GM18907 (cell line): ENCODE results near the gene RNF144A.
A peak's percentile ranks its signal among the peaks of the same experiment; 100 is the strongest.
"Not testable (repeated sequence)": the region's sequence is repeated elsewhere in the genome, so short reads cannot be mapped to it uniquely, and the experiment has no call there.

Source experiments
- ATAC-seq: cut with Tn5 transposase; IDR thresholded peaks from one replicate; pipeline ENCODE4 v1.9.1; 2021; ENCODE audit warnings: mild to moderate bottlenecking, moderate library complexity; ENCODE audit not compliant: unreplicated experiment

RNF144A gene

GRCh38 chr2:6917071-6917760 is at the start of gene RNF144A:
TSS of gene RNF144A (plus strand) at chr2:6917412. CDS start at chr2:6996927, 79,515 bp downstream.
- ATAC-seq = peak; percentile 88

- ATAC-seq = peak; percentile 54
Measured at GRCh38 chr2:6872394-6872793, 44.8 kb upstream of the RNF144A start.

DNA sequence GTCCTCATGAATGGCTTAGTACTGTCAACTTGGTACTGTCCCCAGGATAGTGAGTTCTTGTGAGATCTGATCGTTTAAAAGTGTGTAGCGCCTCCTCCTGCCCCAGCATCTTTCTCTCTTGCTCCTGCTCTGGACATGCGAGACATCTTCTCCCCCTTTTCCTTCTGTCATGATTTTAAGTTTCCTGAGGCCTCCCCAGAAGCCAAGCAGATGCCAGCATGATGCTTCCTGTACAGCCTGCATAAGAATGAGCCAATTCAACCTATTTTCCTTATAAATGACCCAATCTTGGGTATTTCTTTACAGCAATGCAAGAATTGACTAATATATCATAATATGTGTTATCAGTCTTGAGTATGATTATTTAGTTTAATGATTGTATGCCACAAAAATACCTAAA is 43.2 kb upstream of the RNF144A start:
- ATAC-seq = no peak

GRCh38 chr2:6876309-6876708 is 40.9 kb upstream of the RNF144A start:
- ATAC-seq = no peak

- ATAC-seq = peak; percentile 85
Measured at GRCh38 chr2:6877402-6878304, 39.6 kb upstream of the RNF144A start, which contains the start of gene RSAD2. TSS of gene RSAD2 (plus strand) at chr2:6877777. CDS start at chr2:6877801, 24 bp downstream.

DNA sequence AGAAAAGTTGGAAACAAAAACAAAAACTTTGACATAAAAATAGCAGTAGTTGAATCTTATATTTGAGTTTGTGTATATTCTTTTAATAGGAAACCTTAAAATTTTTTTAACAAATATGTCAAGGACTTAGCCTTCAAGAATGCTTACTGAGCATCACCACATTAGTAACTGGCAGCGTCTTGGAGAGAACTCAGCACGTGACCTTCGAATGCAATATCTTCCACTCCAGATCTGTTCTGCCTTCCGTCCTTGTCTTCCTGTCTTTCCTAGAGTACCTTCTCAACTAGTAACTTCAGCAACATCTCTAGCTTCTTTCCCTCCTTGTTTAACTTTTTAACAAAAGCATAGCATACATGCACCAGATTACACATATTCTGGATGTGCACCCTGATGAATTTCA is 38.7 kb upstream of the RNF144A start:
- no peak for ATAC-seq

- no peak for ATAC-seq
Measured at GRCh38 chr2:6879011-6879410, 38.2 kb upstream of the RNF144A start.

- no peak for ATAC-seq
Measured at GRCh38 chr2:6880200-6880733, 36.9 kb upstream of the RNF144A start.

GRCh38 chr2:6881046-6881445 is 36.2 kb upstream of the RNF144A start:
- no peak for ATAC-seq

GRCh38 chr2:6881516-6881915 is 35.7 kb upstream of the RNF144A start:
- no peak for ATAC-seq

DNA sequence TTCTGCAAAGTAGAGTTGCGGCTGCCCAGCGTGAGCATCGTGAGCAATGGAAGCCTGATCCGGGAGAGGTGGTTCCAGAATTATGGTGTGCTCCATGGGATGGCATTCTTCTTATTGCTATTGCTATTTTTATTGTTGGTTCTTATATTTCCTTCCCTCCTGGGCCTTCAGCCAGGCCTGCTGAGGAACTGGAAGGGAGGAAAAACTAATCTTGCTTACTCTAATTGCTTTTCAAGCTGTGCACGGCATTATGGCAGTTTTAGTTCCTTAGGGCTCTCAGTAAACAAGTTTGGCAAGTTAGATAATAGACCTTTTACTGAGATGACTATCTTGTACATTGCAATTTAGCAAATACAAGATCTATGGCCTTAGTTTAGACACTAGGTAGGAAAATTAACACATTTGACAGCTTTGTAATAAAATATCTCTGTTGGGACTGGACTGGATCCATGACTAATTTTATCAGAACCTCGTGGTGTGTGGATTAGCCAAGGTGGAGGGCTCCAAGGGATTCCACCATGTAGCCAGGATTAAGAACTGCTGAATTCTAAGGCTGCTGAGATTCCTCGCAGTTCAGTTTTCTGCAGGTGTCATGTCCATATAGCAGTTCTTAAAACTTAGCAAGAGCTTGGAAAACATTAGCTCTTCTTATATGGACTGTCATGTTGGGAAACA is 33.6 kb upstream of the RNF144A start:
- ATAC-seq = no peak

DNA sequence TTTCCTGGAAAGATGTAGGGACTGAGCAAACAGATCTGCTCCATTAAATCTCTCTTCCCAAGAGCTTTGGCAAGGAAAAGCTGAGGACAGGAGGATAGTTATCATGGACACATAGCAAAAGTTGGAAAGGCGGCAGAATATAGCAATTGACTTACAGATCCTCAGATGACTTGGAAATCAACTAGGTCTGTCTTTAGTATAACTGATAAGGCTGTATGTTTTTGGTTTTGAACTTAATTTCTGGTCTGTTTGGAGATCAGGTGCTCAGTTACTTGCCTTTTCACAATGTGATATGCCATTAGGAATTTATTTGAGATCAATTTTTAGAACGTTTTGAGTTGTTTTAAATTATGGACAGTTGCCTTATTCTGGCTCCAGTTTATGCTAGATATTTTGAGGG is 31.7 kb upstream of the RNF144A start:
- no peak for ATAC-seq

DNA sequence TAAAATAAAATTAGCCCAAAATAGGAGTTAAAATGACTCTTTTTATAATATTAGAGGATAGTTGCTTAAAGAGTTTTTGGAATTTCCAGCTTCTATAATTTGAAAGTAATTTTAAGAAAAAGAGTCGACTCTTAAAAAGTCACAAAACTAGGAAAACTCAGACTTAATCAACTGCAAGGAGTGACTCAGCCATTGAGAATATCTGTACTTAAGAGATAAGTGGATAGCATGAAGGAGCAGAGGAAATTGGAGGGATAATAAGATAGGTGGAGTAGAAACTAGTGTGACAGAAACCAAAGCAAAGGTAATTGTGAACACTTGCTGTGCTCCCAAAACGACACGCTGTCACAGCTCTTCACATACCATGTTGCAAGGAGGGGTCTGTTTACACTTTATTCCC is 31.2 kb upstream of the RNF144A start:
- ATAC-seq = no peak

- ATAC-seq = no peak
Measured at GRCh38 chr2:6887751-6888192, 29.4 kb upstream of the RNF144A start.

- no peak for ATAC-seq
Measured at GRCh38 chr2:6888724-6889123, 28.5 kb upstream of the RNF144A start.

DNA sequence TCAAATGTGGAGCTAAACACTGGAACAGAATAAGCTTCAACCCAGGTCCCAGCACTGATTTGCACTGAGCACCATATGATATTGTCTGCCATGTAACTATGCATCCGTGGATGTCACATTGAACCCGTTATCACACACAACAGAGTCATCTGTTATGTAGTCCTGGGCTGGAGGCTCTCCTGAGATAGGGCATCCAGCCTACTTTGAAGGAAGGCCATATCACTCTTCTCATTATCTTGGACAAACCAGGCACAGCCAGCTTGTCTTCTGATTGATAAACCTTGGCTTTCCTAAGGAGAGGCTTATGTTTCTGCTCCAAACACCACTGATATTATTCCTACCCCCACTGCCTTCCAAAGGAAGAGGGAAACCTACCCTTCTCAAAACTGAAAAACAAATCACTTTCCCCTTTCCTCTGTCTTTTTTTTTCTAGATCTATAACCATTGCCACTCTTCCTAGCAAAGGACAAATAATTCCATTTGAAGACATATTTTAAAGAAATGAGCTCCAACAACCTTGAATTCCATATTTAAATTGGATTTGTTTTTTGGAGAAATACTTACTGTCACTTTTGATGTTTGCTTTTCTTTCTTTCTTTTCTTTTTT is 23.2 kb upstream of the RNF144A start:
- no peak for ATAC-seq

- no peak for ATAC-seq
Measured at GRCh38 chr2:6896930-6897759, 20.1 kb upstream of the RNF144A start.

DNA sequence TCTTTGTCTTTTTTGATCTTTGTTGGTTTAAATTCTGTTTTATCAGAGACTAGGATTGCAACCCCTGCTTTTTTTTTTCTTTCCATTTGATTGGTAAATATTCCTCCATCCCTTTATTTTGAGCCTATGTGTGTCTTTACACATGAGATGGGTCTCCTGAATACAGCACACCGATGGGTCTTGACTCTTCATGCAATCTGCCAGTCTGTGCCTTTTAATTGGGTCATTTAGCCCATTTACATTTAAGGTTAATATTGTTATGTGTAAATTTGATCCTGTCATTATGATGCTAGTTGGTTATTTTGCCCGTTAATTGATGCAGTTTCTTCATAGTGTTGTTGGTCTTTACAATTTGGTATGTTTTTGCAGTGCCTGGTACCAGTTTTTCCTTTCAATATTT is 14.6 kb upstream of the RNF144A start:
- ATAC-seq = not testable (repeated sequence)

GRCh38 chr2:6905668-6906067 is 11.5 kb upstream of the RNF144A start:
- no peak for ATAC-seq
